NCI-H446 treated with DMSO at 0.1 percent for 48 hours (cell line): ENCODE data around the gene SUPT3H.

Experiments used
- DNase-seq: peaks from one replicate; lab custom pipeline; 2025; lab: John Stamatoyannopoulos, UW

The SUPT3H gene

GRCh38 chr6:45388328-45388727 is 10.6 kb upstream of the SUPT3H start:
- no peak for DNase-seq

GRCh38 chr6:45387236-45387635 is 9.5 kb upstream of the SUPT3H start:
- no peak for DNase-seq

GRCh38 chr6:45386501-45386900 is 8.8 kb upstream of the SUPT3H start:
- DNase-seq: no peak

- DNase-seq: no peak
Measured at GRCh38 chr6:45382391-45382790, 4.7 kb upstream of the SUPT3H start.

GRCh38 chr6:45378334-45378926 is 696 bp upstream of the SUPT3H start:
- no peak for DNase-seq

GRCh38 chr6:45377043-45377553 is 636 bp downstream of the SUPT3H start:
- DNase-seq: no peak

GRCh38 chr6:45376310-45377042 is 1.3 kb downstream of the SUPT3H start:
- no peak for DNase-seq

- no peak for DNase-seq
Measured at GRCh38 chr6:45375449-45375848, 2.3 kb downstream of the SUPT3H start.

- no peak for DNase-seq
Measured at GRCh38 chr6:45371924-45372573, 5.7 kb downstream of the SUPT3H start.

- no peak for DNase-seq
Measured at GRCh38 chr6:45369870-45370269, 7.9 kb downstream of the SUPT3H start.

GRCh38 chr6:45367999-45368398 is 9.7 kb downstream of the SUPT3H start:
- no peak for DNase-seq

- DNase-seq: no peak
Measured at GRCh38 chr6:45366534-45366933, 11.2 kb downstream of the SUPT3H start.

GRCh38 chr6:45365036-45365435 is 12.7 kb downstream of the SUPT3H start:
- no peak for DNase-seq

- DNase-seq: no peak
Measured at GRCh38 chr6:45364466-45364865, 13.3 kb downstream of the SUPT3H start.

- DNase-seq: no peak
Measured at GRCh38 chr6:45353654-45354053, 24.1 kb downstream of the SUPT3H start.

- DNase-seq: no peak
Measured at GRCh38 chr6:45351667-45352066, 26.1 kb downstream of the SUPT3H start.

GRCh38 chr6:45351076-45351475 is 26.7 kb downstream of the SUPT3H start:
- no peak for DNase-seq

- no peak for DNase-seq
Measured at GRCh38 chr6:45350186-45350710, 27.5 kb downstream of the SUPT3H start.

GRCh38 chr6:45344900-45345299 is 32.8 kb downstream of the SUPT3H start:
- DNase-seq: no peak

- DNase-seq: no peak
Measured at GRCh38 chr6:45328523-45328922, 49.2 kb downstream of the SUPT3H start.

GRCh38 chr6:45327956-45328522 is 49.7 kb downstream of the SUPT3H start, which contains the start of gene RUNX2:
RUNX2 (plus strand) TSS chr6:45328330; CDS start chr6:45328727, 397 bp downstream.
- no peak for DNase-seq

- no peak for DNase-seq
Measured at GRCh38 chr6:45326698-45327417, 50.9 kb downstream of the SUPT3H start.
